Mucosa of stomach (tissue), 1 donor: ENCODE data around the gene TMEM232.
"Not testable (repeated sequence)": the region's sequence is repeated elsewhere in the genome, so short reads cannot be mapped to it uniquely, and the experiment has no call there.

Experiments
- H3K27me3 ChIP-seq: one replicate; pipeline ENCODE4 v1.7.0; 2013; ENCODE audit warnings: mild to moderate bottlenecking, low read length; ENCODE audit not compliant: control insufficient read depth, insufficient read depth
- H3K36me3 ChIP-seq: one replicate; pipeline ENCODE4 v1.7.0; 2013; ENCODE audit warnings: low read length; ENCODE audit not compliant: control insufficient read depth, insufficient read depth
- H3K4me1 ChIP-seq: one replicate; pipeline ENCODE4 v1.7.0; 2013; ENCODE audit warnings: mild to moderate bottlenecking, low read length; ENCODE audit not compliant: control insufficient read depth, insufficient read depth
- H3K4me3 ChIP-seq: one replicate; pipeline ENCODE4 v1.7.0; 2013; ENCODE audit warnings: low read length
- H3K9ac ChIP-seq: one replicate; pipeline ENCODE4 v1.7.0; 2013; ENCODE audit warnings: mild to moderate bottlenecking, low read length, moderate library complexity
- H3K9me3 ChIP-seq: one replicate; pipeline ENCODE4 v1.7.0; 2013; ENCODE audit warnings: mild to moderate bottlenecking, low read length, moderate library complexity; ENCODE audit not compliant: control insufficient read depth
- donor health status: Pancreatic carcinoma.

TMEM232 gene

DNA sequence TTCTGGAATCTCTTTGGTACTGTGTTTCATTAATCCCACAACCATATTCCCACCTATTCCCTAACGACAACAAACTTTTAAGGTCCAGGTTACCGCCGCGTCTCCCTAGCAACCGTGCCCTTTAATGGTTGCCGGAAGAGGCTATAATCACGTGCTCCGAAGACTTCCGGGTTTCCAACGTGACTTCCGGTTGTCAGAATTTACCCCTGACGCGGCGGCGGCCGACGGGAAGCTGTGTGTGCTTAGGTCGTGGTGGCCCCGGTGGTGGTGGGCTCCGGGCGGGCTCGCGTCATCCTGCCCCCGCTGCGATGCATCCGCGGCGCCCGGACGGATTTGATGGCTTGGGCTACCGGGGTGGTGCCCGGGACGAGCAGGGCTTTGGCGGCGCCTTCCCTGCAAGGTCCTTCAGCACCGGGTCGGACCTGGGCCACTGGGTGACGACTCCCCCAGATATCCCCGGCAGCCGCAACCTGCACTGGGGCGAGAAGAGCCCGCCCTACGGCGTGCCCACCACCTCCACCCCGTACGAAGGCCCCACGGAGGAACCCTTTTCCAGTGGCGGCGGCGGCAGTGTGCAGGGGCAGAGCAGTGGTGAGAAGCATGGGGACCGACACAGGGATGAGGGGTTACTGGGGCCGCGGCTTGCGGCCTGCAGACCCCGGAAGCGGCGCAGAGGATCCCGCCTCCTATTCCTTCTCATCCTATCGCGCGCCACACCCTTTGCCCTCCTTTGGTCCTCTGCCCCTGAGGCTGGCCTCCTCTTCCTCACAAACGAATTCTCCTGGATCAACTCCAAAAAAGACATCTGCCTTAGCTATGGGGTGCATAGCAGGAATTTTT, 12.6 kb upstream of the TMEM232 start, which contains the start of gene SLC25A46:
SLC25A46 (plus strand) TSS at position 196 of the 840 bp plus-strand sequence; CDS start at position 309, 113 bp downstream.
- no peaks in the 10 kb centered on the region for H3K36me3 ChIP-seq
- peaks cover 9% of the 10 kb centered on the region for H3K4me1 ChIP-seq
- no peaks in the 10 kb centered on the region for H3K9me3 ChIP-seq
- H3K4me3 ChIP-seq = peak within 1 kb of the TSS; percentile 39
- H3K9ac ChIP-seq = peak within 1 kb of the TSS; percentile 75
- no peaks in the 10 kb centered on the region for H3K27me3 ChIP-seq

DNA sequence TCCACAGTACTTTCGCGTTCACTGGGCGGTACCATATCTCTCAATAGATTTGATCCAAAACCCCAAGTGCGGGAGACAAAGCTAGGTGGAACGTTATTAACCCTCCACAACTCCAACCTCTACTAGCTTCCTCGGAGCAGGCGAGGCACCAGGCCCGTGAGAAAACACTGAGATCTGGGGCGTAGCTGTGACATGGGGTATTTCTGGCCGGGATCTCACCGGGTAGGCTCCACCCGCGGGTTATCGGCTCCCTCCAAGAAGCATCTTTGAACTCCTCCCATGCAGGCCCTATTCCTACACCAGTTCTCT, 12.0 kb upstream of the TMEM232 start:
- H3K36me3 ChIP-seq = no peaks in the 10 kb centered on the region
- H3K4me1 ChIP-seq = peaks cover 9% of the 10 kb centered on the region
- peak overlapping the region; percentile 39 for H3K4me3 ChIP-seq
- H3K27me3 ChIP-seq = no peaks in the 10 kb centered on the region
- H3K9me3 ChIP-seq = no peaks in the 10 kb centered on the region
- H3K9ac ChIP-seq = peak overlapping the region; percentile 75

- H3K4me1 ChIP-seq = peaks cover 9% of the 10 kb centered on the region
- H3K4me3 ChIP-seq = no peak overlapping the region
- no peaks in the 10 kb centered on the region for H3K9me3 ChIP-seq
- no peaks in the 10 kb centered on the region for H3K36me3 ChIP-seq
- H3K9ac ChIP-seq = peak overlapping the region; percentile 72
- H3K27me3 ChIP-seq = no peaks in the 10 kb centered on the region
Measured at GRCh38 chr5:110736753-110737152, 10.3 kb upstream of the TMEM232 start.

- Histone ChIP-seq H3K9me3 (no peaks in the 10 kb centered on the region), H3K4me3 (no peak overlapping the region), H3K27me3 (no peaks in the 10 kb centered on the region), H3K4me1 (peaks cover 6% of the 10 kb centered on the region), H3K36me3 (no peaks in the 10 kb centered on the region), H3K9ac (no peak overlapping the region)
Measured at GRCh38 chr5:110735556-110735955, 9.1 kb upstream of the TMEM232 start.

DNA sequence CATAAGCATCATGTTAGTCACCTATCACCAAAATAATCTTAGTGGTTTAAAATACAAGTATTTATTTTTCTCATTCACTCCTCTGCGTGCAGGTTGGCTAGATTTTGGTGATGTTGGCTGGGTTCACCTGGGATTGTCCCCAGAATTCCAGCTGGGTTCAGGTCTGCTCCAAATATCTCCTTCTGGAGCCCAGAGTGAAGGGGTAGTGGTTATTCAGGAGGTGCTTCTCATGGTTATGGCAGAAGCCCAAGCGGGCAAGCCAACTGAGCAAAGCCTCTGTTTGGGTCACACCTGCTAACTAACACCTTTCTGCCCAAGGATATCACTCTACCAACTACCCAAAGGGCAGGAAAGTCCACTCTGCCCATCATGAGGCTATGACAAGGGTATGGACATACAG, 7.6 kb upstream of the TMEM232 start:
- H3K9ac ChIP-seq = no peak overlapping the region
- H3K36me3 ChIP-seq = no peaks in the 10 kb centered on the region
- peaks cover 6% of the 10 kb centered on the region for H3K4me1 ChIP-seq
- H3K9me3 ChIP-seq = no peaks in the 10 kb centered on the region
- H3K27me3 ChIP-seq = no peaks in the 10 kb centered on the region
- H3K4me3 ChIP-seq = no peak overlapping the region

GRCh38 chr5:110731499-110731898, 5.0 kb upstream of the TMEM232 start:
- H3K4me3 ChIP-seq, H3K9ac ChIP-seq, H3K9me3 ChIP-seq, H3K27me3 ChIP-seq, H3K36me3 ChIP-seq, H3K4me1 ChIP-seq: not testable (repeated sequence)

DNA sequence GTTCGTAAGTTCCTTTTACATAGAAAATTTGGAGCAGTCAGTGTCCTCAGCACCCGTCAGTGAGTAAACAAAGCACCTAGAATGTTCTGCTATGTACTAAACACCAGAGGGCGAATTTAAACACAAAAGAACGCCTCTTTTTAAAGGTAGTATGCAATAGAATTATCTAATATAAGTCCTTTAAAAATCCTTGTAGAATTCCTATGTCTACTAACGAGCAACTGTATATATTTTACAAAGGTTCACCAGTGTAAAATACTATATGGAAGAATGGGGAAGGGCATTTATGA, 499 bp upstream of the TMEM232 start:
- no peaks in the 10 kb centered on the region for H3K4me1 ChIP-seq
- no peaks in the 10 kb centered on the region for H3K9me3 ChIP-seq
- no peaks in the 10 kb centered on the region for H3K36me3 ChIP-seq
- peak overlapping the region; percentile 93 for H3K4me3 ChIP-seq
- no peaks in the 10 kb centered on the region for H3K27me3 ChIP-seq
- H3K9ac ChIP-seq = peak overlapping the region; percentile 63

- no peaks in the 10 kb centered on the region for H3K36me3 ChIP-seq
- H3K27me3 ChIP-seq = no peaks in the 10 kb centered on the region
- no peaks in the 10 kb centered on the region for H3K4me1 ChIP-seq
- H3K9ac ChIP-seq = no peak overlapping the region
- H3K4me3 ChIP-seq = no peak overlapping the region
- H3K9me3 ChIP-seq = no peaks in the 10 kb centered on the region
Measured at GRCh38 chr5:110718311-110718710, 8.2 kb downstream of the TMEM232 start.

GRCh38 chr5:110716247-110717245, 9.9 kb downstream of the TMEM232 start:
- no peak overlapping the region for H3K4me3 ChIP-seq
- H3K36me3 ChIP-seq = no peaks in the 10 kb centered on the region
- H3K4me1 ChIP-seq = no peaks in the 10 kb centered on the region
- no peak overlapping the region for H3K9ac ChIP-seq
- no peaks in the 10 kb centered on the region for H3K27me3 ChIP-seq
- H3K9me3 ChIP-seq = no peaks in the 10 kb centered on the region

DNA sequence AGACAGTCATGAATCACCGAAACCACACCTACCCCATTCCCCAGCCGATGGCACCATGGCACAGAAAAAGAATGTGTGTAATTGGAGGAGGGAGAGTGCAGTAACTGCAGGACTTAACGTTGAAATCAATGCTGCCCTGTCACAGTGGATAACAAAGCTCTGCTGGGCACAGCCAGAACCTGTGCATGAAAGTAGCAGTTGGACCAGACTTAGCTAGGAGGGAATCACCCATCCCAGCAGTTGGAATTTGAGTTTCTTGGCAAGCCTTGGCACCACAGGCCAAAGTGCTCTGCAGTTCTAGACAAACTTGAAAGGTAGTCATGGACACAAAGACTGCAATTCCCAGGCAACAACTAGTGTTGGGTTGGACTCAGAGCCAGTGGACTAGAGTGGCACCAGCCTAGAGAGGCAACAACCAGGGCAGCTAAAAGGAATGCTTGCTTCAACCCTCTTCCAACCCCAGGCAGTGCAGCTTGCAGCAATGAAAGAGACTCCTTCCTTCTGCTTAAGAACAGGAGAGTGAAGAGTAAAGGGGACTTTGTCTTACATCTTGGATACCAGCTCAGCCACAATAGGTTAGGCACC, 19.1 kb downstream of the TMEM232 start:
- Histone ChIP-seq H3K4me1 (no peaks in the 10 kb centered on the region), H3K36me3 (no peaks in the 10 kb centered on the region), H3K27me3 (no peaks in the 10 kb centered on the region), H3K4me3 (no peak overlapping the region), H3K9ac (no peak overlapping the region), H3K9me3 (no peaks in the 10 kb centered on the region)

GRCh38 chr5:110705349-110705748, 21.1 kb downstream of the TMEM232 start:
- Histone ChIP-seq H3K4me3 (no peak overlapping the region), H3K36me3 (no peaks in the 10 kb centered on the region), H3K9ac (no peak overlapping the region), H3K4me1 (no peaks in the 10 kb centered on the region), H3K27me3 (no peaks in the 10 kb centered on the region), H3K9me3 (no peaks in the 10 kb centered on the region)

DNA sequence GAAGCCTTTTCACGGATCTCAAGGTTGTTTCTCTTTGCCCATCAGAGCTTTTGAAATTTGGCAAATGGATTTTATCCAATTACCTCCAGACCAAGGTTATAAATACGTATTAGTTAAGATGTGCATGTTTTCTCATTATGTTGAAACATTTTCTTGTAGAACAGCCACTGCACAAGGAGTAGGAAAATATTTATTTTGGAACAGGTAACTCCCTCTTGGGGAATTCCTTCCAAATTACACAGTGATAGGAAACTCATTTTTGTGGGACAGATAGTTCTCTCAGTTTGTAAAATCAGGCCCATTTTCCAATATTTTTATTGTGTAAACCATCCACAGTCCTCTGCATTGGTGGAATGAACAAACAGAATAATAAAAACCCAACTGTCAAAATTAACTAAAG, 23.0 kb downstream of the TMEM232 start:
- Histone ChIP-seq H3K9me3 (no peaks in the 10 kb centered on the region), H3K4me1 (no peaks in the 10 kb centered on the region), H3K36me3 (no peaks in the 10 kb centered on the region), H3K27me3 (no peaks in the 10 kb centered on the region), H3K9ac (no peak overlapping the region), H3K4me3 (no peak overlapping the region)
